Globus pallidus (tissue), 1 donor: ENCODE results near the gene FBLN1.

ENCODE experiments used
- DNase-seq: peaks from one replicate; pipeline ENCODE4 v3.0.0-alpha.2; 2015; ENCODE audit warnings: low spot score

Gene FBLN1

GRCh38 chr22:45504373-45505341, 2.0 kb downstream of the FBLN1 start:
- no peak for DNase-seq

GRCh38 chr22:45505991-45506747, 3.5 kb downstream of the FBLN1 start:
- no peak for DNase-seq

GRCh38 chr22:45506816-45507360, 4.2 kb downstream of the FBLN1 start:
- no peak for DNase-seq

- DNase-seq = no peak
Observed at GRCh38 chr22:45507798-45508197, 5.1 kb downstream of the FBLN1 start.

GRCh38 chr22:45508814-45509213, 6.1 kb downstream of the FBLN1 start:
- no peak for DNase-seq

- DNase-seq = no peak
Observed at GRCh38 chr22:45510376-45511232, 7.9 kb downstream of the FBLN1 start.

GRCh38 chr22:45511847-45512261, 9.2 kb downstream of the FBLN1 start:
- no peak for DNase-seq

GRCh38 chr22:45512363-45512762, 9.7 kb downstream of the FBLN1 start:
- DNase-seq = no peak

- no peak for DNase-seq
Observed at GRCh38 chr22:45515676-45516075, 13.0 kb downstream of the FBLN1 start.

GRCh38 chr22:45516163-45516562, 13.5 kb downstream of the FBLN1 start:
- no peak for DNase-seq

- DNase-seq = no peak
Observed at GRCh38 chr22:45516923-45517675, 14.4 kb downstream of the FBLN1 start.

GRCh38 chr22:45518136-45518535, 15.5 kb downstream of the FBLN1 start:
- no peak for DNase-seq

GRCh38 chr22:45518580-45518991, 15.9 kb downstream of the FBLN1 start:
- no peak for DNase-seq

- DNase-seq = no peak
Observed at GRCh38 chr22:45521178-45521577, 18.5 kb downstream of the FBLN1 start.

- no peak for DNase-seq
Observed at GRCh38 chr22:45522462-45522861, 19.8 kb downstream of the FBLN1 start.

- DNase-seq = no peak
Observed at GRCh38 chr22:45524157-45524556, 21.5 kb downstream of the FBLN1 start.

- no peak for DNase-seq
Observed at GRCh38 chr22:45524966-45525365, 22.3 kb downstream of the FBLN1 start.

- no peak for DNase-seq
Observed at GRCh38 chr22:45525480-45525879, 22.8 kb downstream of the FBLN1 start.

GRCh38 chr22:45526281-45526680, 23.6 kb downstream of the FBLN1 start:
- DNase-seq = no peak

- no peak for DNase-seq
Observed at GRCh38 chr22:45526768-45527360, 24.2 kb downstream of the FBLN1 start.

- DNase-seq = no peak
Observed at GRCh38 chr22:45527456-45527855, 24.8 kb downstream of the FBLN1 start.
